ENCODE measurements around the gene PARVB.

The PARVB gene

GRCh38 chr22:44057401-44057987 lies 33.4 kb downstream of the PARVB start:
- no peak for DNase-seq

- no peak for DNase-seq
These were observed 39.6 kb downstream of the PARVB start for GRCh38 chr22:44063462-44064371.

GRCh38 chr22:44067033-44067432 lies 42.9 kb downstream of the PARVB start:
- no peak for DNase-seq

DNA sequence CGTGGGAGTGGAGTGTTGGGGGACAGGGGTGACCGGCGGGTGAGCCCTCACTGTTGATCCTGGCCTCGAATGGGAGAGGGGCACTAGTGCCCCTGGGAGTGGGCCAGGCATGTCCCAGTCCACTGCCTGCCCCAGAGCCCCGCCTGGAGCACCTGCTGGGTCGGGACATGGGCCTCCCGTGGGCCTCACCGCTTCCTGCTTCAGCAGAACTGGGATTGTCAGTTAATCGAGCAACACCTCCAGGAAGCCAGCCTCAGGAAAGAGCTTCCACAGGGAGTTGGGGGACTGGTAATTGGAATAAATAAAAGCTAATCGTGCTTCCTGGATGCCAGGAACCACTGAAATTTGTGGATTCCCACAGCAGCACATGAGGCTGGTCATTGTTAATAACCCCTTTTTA lies 43.8 kb downstream of the PARVB start:
- no peak for DNase-seq

DNA sequence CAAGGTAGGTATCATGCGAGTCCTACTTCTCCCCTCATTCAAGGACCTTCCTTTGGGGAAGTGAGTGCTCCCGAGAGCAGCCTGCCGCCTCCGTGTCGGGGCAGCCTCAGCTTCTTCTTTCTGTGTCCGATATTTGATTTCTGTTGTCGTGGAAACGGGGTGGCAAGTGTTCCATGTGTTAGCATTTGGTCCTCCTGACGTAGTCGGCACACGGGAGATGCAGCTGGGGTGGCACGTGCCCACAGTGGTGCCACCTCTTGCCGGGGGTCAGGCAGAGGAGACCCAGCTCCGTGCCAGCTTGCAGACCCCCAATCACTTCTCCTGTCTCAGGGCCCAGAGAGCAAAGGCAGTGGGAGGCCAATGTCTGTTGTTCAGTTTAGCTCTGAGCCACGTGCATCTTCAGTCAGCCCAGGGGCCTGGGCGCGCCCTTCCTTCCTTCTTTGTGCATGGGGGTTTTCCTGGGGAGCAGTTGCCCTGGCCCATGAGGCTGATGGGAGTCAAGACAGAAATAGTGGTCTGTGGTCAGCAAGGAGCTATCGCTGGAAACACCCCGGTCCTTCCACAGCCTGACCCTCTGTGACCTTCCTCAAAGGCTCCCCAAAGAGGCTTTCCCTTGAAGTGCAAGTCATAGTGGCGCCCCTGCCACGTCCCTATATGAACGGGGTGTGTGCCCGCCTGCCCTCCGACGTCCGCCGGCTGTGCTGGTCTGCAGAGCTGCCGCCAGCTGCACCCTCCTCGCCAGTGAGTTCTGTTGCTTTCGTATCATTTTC lies 44.5 kb downstream of the PARVB start:
- DNase-seq, result no peak

DNA sequence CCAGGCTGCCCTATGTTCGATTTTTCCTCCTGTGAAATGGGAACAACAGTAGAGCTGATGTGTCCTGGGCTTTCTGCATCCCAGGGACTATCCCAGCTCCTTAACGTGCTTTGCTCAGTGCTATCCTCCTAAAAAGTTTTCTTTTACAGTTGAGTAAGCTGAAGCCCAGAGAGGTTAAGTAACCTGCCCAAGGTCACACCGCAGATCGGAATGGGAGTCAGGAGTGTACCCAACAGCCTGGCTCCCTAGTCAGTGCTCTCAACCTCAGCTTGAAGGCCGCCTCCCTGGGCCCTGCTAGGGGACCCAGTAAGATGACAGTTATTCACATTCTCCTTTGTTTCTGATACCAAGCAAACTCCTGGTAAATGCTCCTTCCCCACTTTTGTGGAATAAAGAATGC lies 45.9 kb downstream of the PARVB start:
- no peak for DNase-seq

DNA sequence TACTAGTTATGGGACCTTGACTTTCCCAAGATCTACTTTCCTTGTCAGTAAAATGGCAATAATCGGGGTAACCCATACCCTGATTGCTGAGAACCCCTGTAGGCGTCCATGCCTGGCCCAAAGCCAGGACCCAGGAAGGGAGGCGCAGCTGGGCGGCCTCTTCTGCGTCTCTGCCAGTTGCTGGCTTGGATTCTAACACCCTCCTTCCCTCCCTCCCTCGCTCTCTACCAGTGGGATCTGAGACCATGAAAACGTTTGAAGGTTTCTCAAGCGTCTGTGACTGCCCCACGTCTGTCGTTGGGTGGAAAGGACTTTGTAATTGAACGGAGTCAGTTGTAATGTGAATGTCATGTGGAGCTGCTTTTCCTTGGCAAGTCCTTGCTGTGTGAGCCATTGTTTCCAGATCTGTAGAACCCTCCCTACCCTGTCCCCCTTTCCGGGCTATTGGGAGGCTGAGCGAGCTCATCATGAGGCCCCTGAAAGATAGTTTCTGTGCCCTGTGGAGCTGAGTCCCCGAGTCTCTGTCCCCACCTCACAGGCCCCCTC lies 47.8 kb downstream of the PARVB start:
- DNase-seq, result no peak

GRCh38 chr22:44074337-44074984 lies 50.4 kb downstream of the PARVB start:
- DNase-seq, result no peak

GRCh38 chr22:44075022-44075421 lies 50.9 kb downstream of the PARVB start:
- no peak for DNase-seq

DNA sequence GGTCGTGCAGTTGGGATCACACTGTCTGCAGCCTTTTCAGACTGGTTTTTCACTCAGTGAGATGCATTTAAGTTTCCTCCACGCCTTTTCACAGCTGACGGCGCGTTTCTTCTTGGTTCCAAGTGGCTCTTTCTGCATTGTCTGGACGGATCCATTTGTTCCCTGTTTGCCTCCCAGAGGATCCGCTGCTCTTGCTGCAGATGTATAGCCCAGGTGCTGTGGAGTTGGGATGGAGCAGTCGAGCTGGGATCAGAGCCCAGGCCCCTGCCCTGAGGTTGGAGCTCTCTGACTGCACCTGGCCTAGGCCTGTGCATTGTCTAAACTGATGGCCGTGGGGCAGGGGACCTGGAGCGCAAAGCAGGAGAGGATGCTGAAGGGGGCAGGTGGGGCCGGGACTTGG lies 51.6 kb downstream of the PARVB start:
- no peak for DNase-seq

DNA sequence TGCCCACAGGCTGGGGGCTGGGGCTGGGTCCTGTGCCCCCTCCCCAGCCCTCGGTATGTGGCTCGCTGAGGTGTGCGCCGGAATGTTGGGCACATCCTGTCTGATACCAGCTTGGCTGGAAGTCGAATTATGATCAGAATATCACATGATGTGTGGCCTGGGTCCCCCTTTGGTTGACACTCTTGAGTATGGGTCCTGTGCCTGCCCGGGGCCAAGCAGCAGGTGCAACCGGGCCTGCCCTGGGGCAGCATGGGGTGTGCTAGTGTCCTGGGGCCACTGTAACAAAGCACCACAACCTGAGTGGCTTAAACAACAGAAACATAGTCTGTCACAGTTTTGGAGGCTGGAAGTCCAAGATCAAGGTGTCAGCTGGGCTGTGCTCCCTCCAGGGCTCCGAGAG lies 52.7 kb downstream of the PARVB start:
- DNase-seq, result no peak

GRCh38 chr22:44080936-44081861 lies 57.1 kb downstream of the PARVB start:
- peak; percentile 61 for DNase-seq

DNA sequence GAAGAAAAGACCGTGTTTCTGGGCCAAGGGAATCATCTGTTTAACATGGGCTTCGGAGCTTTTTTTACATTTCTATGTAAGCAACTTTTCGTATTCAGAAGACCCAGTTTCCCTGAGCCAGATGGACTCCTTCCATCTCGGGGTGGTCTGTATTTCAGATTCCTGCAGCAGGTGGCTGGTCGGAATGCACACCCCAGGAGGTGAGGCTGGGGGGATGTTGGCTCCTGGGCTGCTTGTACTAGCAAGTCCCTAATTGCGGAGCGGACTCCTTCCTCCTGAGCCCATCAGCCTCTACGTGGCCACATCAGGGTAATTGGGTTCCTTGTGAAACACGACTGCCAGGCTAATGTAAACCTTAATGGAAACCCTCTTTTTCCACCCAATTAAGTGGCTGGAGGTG lies 58.7 kb downstream of the PARVB start:
- DNase-seq, result no peak

DNA sequence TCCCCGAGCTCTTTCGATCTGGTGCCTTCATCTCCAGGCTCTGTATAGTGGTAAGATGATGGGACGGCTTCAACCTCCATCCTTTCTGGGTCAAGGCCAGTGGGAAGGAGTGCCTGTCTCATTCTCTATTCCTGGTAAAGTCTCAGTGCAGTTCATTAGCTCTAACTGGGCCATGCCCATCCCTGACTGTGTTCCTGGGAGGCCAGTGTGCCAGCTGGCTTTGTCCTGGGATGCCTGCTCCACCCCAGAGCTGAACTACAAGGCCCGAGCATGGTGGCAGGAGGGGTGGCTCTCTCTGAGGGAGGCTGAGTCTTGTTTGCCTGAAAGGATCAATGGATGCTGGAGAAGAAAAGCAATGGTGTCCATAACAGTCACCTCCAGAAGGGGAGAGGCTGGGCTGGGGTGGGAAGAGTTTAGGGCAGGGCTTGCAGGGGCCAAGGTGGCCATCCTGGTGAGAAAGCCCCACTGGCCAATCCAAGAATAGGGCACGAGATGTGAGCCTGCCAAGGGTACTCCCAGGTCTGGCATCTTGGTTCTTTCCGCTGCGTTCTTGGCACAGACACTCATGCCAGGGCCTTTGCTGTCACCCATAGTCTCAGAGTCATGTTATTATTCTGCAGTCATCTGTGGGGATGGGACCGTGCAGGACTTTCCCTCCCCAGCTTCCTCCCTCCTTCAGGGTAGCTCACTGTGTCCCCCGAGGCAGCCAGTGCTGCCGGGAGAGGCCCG lies 60.1 kb downstream of the PARVB start:
- DNase-seq, result no peak

DNA sequence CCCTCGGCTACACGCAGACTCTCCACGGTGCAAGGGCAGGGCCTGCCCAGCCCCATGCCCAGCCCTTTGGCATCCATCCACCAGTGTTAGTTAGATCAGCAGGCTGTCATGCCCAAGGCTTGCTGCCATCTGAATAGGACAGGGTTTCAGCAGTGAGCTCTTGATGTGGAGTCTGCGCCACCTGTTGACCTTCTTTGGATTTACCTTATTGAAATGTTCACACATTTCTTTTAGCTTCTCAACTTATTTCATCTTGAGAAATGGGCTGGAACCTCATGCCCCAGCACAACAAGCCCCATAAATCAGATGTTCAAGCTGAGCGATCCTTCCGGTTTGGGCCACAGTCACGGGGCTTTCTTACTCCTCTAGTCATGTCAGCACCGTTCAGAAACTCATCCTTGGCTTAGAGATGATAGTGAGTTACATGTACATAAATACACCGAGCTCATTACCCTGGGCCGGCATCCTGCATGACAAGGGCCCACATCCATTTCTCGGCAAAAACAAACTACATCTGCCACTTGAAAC lies 61.7 kb downstream of the PARVB start:
- DNase-seq, result no peak

- DNase-seq, result no peak
These were observed 62.4 kb downstream of the PARVB start for GRCh38 chr22:44086271-44087088.

DNA sequence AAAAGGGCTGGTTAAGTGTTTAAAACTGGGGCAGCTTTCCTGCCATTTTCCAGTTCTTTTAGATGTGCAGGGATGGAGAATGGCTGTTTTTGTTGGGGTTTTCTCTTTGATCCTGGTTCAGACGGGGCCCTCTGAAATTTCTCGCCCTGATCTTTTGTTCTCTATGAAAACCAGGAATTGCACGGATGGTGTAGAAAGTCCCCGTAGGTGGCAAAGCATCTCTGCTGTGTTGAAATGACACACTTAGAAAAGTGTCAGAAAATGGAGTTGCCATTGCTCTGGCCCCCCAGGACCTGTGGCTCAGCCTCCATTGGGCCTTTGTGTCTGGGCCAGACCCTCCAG lies 63.0 kb downstream of the PARVB start:
- DNase-seq, result no peak

DNA sequence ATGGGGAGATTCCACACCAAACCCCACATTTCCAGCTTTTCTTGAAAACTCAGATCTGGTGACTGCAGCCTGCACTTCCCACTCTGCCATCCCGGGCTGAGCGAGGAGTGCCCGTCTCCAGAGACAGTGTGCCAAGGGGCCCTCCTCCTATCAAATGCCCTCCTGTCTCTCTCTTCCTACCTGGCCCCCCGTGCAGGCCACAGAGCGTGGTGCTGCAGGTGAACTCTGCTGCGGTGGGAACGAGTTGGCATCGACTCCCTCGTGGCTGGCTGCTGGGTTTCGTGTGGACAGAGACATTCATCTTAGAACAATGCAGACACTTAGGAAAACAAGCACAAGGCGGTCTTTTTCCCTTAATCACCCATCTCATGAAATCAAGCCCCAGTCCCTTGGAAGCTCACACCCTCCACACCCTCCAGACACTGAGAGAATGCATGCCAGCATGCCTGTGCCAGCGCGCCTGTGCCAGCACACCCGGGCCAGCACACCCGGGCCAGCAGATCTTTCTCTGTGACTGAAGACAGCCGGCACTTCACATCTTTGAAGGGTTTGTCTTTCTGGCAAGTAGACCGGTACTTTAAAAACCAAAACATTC lies 65.0 kb downstream of the PARVB start:
- no peak for DNase-seq
